Astrocyte of the cerebellum (primary cell): Measurements from ENCODE around the gene DHX9.

Experiments
- DNase-seq: peaks from one replicate; pipeline ENCODE4 v3.0.0-alpha.2; 2011; ENCODE audit warnings: low read depth
- H3K4me3 ChIP-seq: 2 replicates; pipeline ENCODE4 v1.5.1; 2011; ENCODE audit warnings: mild to moderate bottlenecking, low read depth, low read length, moderate library complexity
- CTCF ChIP-seq: IDR thresholded peaks from 2 replicates; pipeline ENCODE4 v1.5.1; 2012; ENCODE audit warnings: low read length, low read depth, moderate library complexity, mild to moderate bottlenecking; ENCODE audit errors: missing control alignments
- in situ Hi-C: cut with HindIII; loops from 2 replicates; pipeline ENCODE4 v1.10.0; 2017; ENCODE audit warnings: low sequenced_read_pairs

The DHX9 gene

GRCh38 chr1:182816863-182817262 is 22.3 kb upstream of the DHX9 start:
- in situ Hi-C loops, result no loop called here
- DNase-seq, result no peak
- no peak for TF ChIP-seq CTCF
- no peak overlapping the region for H3K4me3 ChIP-seq

GRCh38 chr1:182817802-182818201 is 21.3 kb upstream of the DHX9 start:
- no peak overlapping the region for H3K4me3 ChIP-seq
- no peak for DNase-seq
- in situ Hi-C loops, result no loop called here
- TF ChIP-seq CTCF, result no peak

DNA sequence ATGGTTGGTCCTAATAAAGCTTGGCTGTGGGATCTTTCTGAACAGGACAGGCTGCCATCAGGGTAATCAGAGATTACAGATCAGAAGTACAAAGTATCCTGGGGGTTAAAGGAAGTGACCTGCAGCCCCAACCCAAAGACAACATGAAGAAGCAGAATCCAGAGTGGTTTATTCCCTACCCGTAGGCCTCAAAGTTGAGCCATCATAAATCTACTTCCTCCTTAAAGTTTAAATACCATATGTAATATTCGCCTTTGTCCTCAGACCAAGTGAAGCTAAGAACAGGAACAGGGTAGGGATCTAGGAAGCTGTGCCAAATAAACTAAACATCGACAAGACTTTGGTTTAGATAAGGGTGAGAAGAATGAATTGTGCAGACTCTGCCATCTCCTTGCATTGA is 15.9 kb upstream of the DHX9 start:
- DNase-seq, result no peak
- no peak for TF ChIP-seq CTCF
- no peak overlapping the region for H3K4me3 ChIP-seq
- in situ Hi-C loops, result no loop called here

GRCh38 chr1:182826892-182827291 is 12.3 kb upstream of the DHX9 start:
- in situ Hi-C loops, result no loop called here
- no peak overlapping the region for H3K4me3 ChIP-seq
- TF ChIP-seq CTCF, result no peak
- DNase-seq, result no peak

- no peak for DNase-seq
- TF ChIP-seq CTCF, result no peak
- in situ Hi-C loops, result no loop called here
- H3K4me3 ChIP-seq, result no peak overlapping the region
Observed at GRCh38 chr1:182829285-182829932, 9.7 kb upstream of the DHX9 start.

DNA sequence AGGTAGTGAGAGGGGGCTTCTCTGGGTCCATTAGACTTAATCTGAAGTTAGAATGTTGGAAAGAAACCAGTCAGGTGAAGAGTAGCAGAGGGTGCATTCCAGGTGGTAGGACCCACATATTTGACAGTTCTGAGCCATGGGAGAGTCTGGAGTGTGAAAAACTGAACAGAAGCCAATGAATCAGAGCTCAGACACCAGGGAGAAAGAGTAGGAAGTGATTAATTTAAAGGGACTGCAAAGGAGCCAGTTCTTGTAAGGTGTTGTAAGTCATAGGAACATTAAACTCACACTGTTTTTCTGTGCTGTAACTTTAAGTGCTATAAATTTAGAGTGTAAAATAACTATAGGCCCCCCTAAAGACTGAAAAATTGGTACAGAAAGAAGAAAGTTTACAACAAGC is 5.9 kb upstream of the DHX9 start:
- H3K4me3 ChIP-seq, result no peak overlapping the region
- no peak for TF ChIP-seq CTCF
- in situ Hi-C loops, result no loop called here
- no peak for DNase-seq
